Ovary (tissue), 9 donors: ENCODE results near the gene RBM26. TPM values are rescaled to one million over a fixed set of nuclear protein-coding genes. Genes with fewer than 3 reads are reported as not detected.

Source experiments
- DNase-seq, 5 donors: peaks; one replicate each; pipeline ENCODE4 v3.0.0-alpha.2; 2019 to 2020
- H3K27ac ChIP-seq, 2 donors: fragments of 200-600 bp; one replicate each; pipeline versions ENCODE4 v1.5.1 to v1.8.0; 2019 to 2022
- H3K27me3 ChIP-seq: fragments of 200-600 bp; one replicate; pipeline ENCODE4 v1.8.0; 2022
- H3K36me3 ChIP-seq: fragments of 200-600 bp; sonication (generic); one replicate; pipeline ENCODE4 v1.5.1; 2019
- H3K4me1 ChIP-seq: one replicate; pipeline ENCODE4 v1.8.1; 2013; ENCODE audit warnings: mild to moderate bottlenecking, moderate library complexity; ENCODE audit not compliant: insufficient read depth
- H3K4me3 ChIP-seq: fragments of 200-600 bp; sonication (generic); one replicate; pipeline ENCODE4 v1.5.1; 2017
- H3K9me3 ChIP-seq, 2 donors: fragments of 200-600 bp in 1 of 2; sonication (generic) in 1 of 2; one replicate each; pipeline versions ENCODE4 v1.5.1 to v1.8.1; 2013 to 2019; ENCODE audit warnings: mild to moderate bottlenecking in 1 of 2, moderate library complexity in 1 of 2
- CTCF ChIP-seq, 3 donors: fragments of 450-650 bp in 2 of 3; fragments of 200-600 bp in 1 of 3; IDR thresholded peaks; one replicate each; pipeline versions ENCODE4 v1.5.1 to v1.8.0; 2016 to 2022; ENCODE audit warnings: antibody characterized with exemption in 3 of 3, mild to moderate bottlenecking in 1 of 3
- EP300 ChIP-seq: sonication (generic); formaldehyde crosslinking; IDR thresholded peaks from one replicate; pipeline ENCODE4 v1.6.1; 2017; ENCODE audit warnings: antibody characterized with exemption
- POLR2A ChIP-seq: fragments of 450-650 bp; IDR thresholded peaks from one replicate; pipeline ENCODE4 v1.6.1; 2017; ENCODE audit warnings: antibody characterized with exemption, mild to moderate bottlenecking, moderate library complexity
- WGBS, 3 donors: extraction: QIAGEN DNeasy Blood & Tissue Kit in 1 of 3; methylation state at CpG; one replicate each; pipeline versions ENCODE4 v1.1.5 to v1.1.7; 2013 to 2017; 5-methylcytosine and 5-hydroxymethylcytosine counted together
- intact Hi-C, 4 donors: fragments of 100-400 bp; cut with DNase I; formaldehyde crosslinking; loops; one replicate each; pipeline versions ENCODE4 v1.11.0 to v1.15.1; 2022 to 2023
- polyA plus RNA-seq, 2 donors: library from polyadenylated mRNA; stranded (reverse); fragments of 200-250 nt in 1 of 2; fragments of 350-450 nt in 1 of 2; fragmentation: Illumina TruSeq in 1 of 2; extraction: RNeasy Lipid Tissue Mini Kit (QIAGEN cat#74804) in 1 of 2; gene quantifications; one replicate each; pipeline ENCODE4 v1.2.3, GENCODE V29; 2013 to 2014
- total RNA-seq, 7 donors: library from RNA; depleted of rRNA in 2 of 7; stranded (reverse); fragments of >200 nt in 2 of 7; fragmentation: NEBNext Ultra II Directional in 3 of 7; extraction: Animal tissue kit (Norgen Biotek cat#: 25700) in 3 of 7; gene quantifications; one replicate each; pipeline versions ENCODE4 v1.1.0 to v1.2.4, GENCODE V29; 2016 to 2023
- donor health status: DM: no; HTN: no; CAD: no; lungs with moderate emphysema.
- donor health status: DM: no; HTN: no; CAD: no.
- donor health status: Bipolar disorder and iron deficiency.
- donor health status: DM: yes; HTN: yes; CAD: no.
- donor health status: DM: no; HTN: no; CAD: no.
- donor health status: DM: yes; HTN: yes; CAD: no.

Gene RBM26
- total and polyA plus RNA-seq, 9 donors: 19.0 to 52.9 (median 39.4) TPM

GRCh38 chr13:79401259-79402070 is 4.6 kb downstream of the RBM26 start:
- Histone ChIP-seq H3K4me1 (peaks cover 9% of the 10 kb centered on the region), H3K4me3 (no peak overlapping the region), H3K36me3 (no peaks in the 10 kb centered on the region), H3K27ac (no peak overlapping the region), H3K27me3 (no peaks in the 10 kb centered on the region), H3K9me3 (no peaks in the 10 kb centered on the region)
- intact Hi-C loops: no loop called here
- no peak for DNase-seq
- WGBS, 3 donors: 40 to 47% (median 45%) methylated on average over 2 of the region's 2 CpGs
- TF ChIP-seq EP300 (no peak), POLR2A (no peak), CTCF (IDR thresholded peaks at IDR 0.05) (no peak)

- intact Hi-C loops: loop anchor here in 1 of 4 donors (5.0 kb wide), 1 partner anchor 1342 kb away; no protein-coding TSS in a partner anchor
- no peak for DNase-seq
- H3K9me3 ChIP-seq: no peaks in the 10 kb centered on the region
- no peak overlapping the region for H3K27ac ChIP-seq
- no peak overlapping the region for H3K4me3 ChIP-seq
- TF ChIP-seq CTCF (IDR thresholded peaks at IDR 0.05): no peak
- no peak for TF ChIP-seq EP300
- no peak for TF ChIP-seq POLR2A
- H3K4me1 ChIP-seq: peaks cover 4% of the 10 kb centered on the region
- WGBS, 3 donors: 69 to 80% (median 80%) methylated on average over 1 of the region's 1 CpG
- no peaks in the 10 kb centered on the region for H3K27me3 ChIP-seq
- no peaks in the 10 kb centered on the region for H3K36me3 ChIP-seq
Observed at GRCh38 chr13:79398915-79399314, 7.1 kb downstream of the RBM26 start.

GRCh38 chr13:79398127-79398526 is 7.9 kb downstream of the RBM26 start:
- Histone ChIP-seq H3K9me3 (no peaks in the 10 kb centered on the region), H3K27me3 (no peaks in the 10 kb centered on the region), H3K4me3 (no peak overlapping the region), H3K4me1 (no peaks in the 10 kb centered on the region), H3K27ac (no peak overlapping the region), H3K36me3 (no peaks in the 10 kb centered on the region)
- DNase-seq: no peak
- intact Hi-C loops: loop anchor here in 1 of 4 donors (5.0 kb wide), 1 partner anchor 1341 kb away; no protein-coding TSS in a partner anchor
- TF ChIP-seq EP300: no peak
- no peak for TF ChIP-seq POLR2A
- TF ChIP-seq CTCF (IDR thresholded peaks at IDR 0.05): no peak

- Histone ChIP-seq H3K4me1 (no peaks in the 10 kb centered on the region), H3K4me3 (no peak overlapping the region), H3K27me3 (no peaks in the 10 kb centered on the region), H3K36me3 (no peaks in the 10 kb centered on the region), H3K27ac (no peak overlapping the region), H3K9me3 (no peaks in the 10 kb centered on the region)
- no peak for TF ChIP-seq CTCF (IDR thresholded peaks at IDR 0.05)
- no peak for TF ChIP-seq EP300
- no peak for TF ChIP-seq POLR2A
- no peak for DNase-seq
- intact Hi-C loops: loop anchor here in 1 of 4 donors (5.0 kb wide), 1 partner anchor 1339 kb away; no protein-coding TSS in a partner anchor
- WGBS, 3 donors: 93 to 97% (median 96%) methylated on average over 4 of the region's 4 CpGs
Observed at GRCh38 chr13:79395881-79396280, 10.2 kb downstream of the RBM26 start.
